GM18519 (cell line): ENCODE measurements around the gene SLC9A3.
"Not testable (repeated sequence)": the region's sequence is repeated elsewhere in the genome, so short reads cannot be mapped to it uniquely, and the experiment has no call there.

ENCODE experiments used
- ATAC-seq: cut with Tn5 transposase; IDR thresholded peaks from one replicate; pipeline ENCODE4 v1.9.1; 2021; ENCODE audit warnings: mild to moderate bottlenecking, moderate library complexity; ENCODE audit not compliant: unreplicated experiment, low FRiP score

The SLC9A3 gene

GRCh38 chr5:524234-524972 is at the start of gene SLC9A3:
Gene SLC9A3, minus strand, starts transcription at chr5:524449.
- ATAC-seq: no peak

DNA sequence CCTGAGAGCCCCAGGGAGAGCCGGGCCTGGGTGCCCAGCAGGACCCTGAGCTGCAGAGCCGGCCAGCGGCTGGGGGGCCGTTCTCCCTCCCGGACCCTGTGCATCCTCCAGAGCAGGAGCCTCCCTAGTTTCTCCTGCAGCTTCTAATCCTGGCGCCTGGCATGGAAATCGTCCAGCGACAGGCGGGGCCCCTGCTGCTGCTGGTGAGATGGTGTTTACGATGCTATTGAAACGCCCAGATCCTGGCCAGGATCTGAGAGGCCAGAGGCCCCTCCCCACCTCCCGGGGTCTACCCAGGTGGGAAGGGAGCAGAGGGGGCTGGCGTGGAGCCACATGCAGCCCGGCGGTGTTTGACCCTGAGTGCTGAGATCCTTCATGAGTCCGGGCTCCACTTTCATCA is 49.7 kb upstream of the SLC9A3 start:
- no peak for ATAC-seq

GRCh38 chr5:573206-573605 is 49.0 kb upstream of the SLC9A3 start:
- no peak for ATAC-seq

GRCh38 chr5:572398-573019 is 48.3 kb upstream of the SLC9A3 start:
- no peak for ATAC-seq

GRCh38 chr5:571791-572190 is 47.5 kb upstream of the SLC9A3 start:
- ATAC-seq: no peak

DNA sequence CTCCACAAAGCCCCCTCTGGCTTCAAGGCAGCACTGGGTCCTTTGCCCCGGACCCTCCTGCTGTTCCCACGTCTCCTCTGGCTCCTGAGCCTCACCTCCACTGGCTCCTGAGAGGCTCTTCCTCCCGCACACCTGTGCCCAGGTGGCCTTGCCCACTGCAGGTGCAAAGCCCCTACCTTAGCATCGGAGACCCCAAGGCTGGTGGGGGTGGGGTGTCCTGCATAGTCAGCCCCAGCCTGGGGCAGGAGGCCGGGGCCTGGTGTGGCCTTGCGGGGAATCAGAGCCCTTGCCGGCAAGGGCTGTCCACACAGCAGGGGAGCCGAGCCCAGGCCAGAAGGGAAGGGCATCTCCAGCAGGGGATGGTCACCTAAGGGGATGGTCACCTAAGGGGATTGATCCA is 46.6 kb upstream of the SLC9A3 start:
- ATAC-seq: no peak

DNA sequence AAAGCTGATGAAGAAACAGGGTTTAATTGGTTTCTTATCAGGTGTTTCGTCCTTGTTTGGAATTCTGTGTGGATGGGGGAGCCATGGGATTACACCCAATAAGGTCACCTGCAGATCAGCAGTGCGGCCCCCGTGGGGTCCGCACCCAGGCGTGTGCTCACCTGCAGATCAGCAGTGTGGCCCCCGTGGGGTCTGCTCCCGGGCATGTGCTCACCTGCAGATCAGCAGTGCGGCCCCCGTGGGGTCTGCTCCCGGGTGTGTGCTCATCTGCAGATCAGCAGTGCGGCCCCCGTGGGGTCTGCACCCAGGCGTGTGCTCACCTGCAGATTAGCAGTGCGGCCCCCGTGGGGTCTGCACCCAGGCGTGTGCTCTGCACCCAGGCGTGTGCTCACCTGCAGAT is 46.2 kb upstream of the SLC9A3 start:
- no peak for ATAC-seq

DNA sequence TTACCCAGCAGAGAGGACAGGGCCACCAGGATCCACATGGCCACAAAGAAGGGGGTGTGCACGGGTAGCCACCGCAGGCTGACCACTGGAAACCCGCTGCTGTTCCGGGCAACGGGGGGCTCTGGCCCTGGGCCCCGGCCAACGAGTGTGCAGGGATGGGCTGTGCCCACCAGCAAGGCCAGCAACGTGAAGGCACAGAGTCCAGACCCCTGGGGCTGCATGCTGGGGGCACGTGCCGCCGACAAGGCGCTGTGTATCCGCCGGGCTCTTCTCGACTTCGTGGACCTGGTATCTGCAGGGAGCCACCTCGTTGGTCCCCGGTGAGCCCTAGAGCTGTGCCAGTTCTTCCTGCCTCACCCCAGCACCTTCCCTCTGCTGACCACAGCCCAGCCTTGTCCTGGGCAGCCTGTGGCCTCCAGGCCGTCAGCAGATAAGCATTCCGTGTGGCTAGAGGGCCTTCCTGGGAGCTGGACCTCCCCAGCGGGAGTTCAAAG is 45.7 kb upstream of the SLC9A3 start:
- ATAC-seq: no peak

- no peak for ATAC-seq
These were observed 45.2 kb upstream of the SLC9A3 start for GRCh38 chr5:569358-569867.

- no peak for ATAC-seq
These were observed 44.6 kb upstream of the SLC9A3 start for GRCh38 chr5:568809-569208.

DNA sequence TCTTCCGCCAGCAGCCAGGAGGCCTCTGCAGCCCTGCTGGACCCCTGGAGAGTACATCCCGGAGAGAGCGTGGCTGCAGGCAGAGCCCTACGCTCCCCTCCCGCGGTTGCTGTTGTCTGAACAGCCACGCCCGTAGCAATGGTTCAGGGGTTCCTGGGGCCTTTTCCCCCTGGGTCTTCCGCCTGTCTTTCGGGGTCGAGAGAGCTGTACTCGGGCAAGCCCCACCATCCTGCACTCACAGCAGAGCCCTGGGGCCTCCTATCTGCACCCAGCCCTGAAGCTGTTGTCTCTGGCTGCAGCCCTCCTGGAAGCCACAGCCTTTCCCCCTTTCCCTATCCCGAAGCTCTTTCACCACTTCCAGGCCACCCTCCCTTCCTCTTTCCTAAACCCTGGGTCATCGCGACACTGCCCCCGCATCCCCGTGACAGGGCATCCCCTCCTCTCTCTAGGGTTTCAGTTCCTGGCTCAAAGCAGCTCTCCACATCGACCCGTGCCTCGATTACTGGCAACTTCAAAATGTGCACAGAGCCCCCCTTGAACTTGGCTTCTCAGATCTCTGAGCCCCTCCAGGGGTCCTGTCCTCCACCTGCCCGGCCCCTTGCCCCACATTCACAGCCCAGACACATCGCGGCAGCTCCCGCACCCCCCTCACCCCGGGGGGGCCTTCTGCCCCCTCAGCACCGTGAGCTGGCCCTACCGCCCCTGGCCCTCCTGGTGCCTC is 44.0 kb upstream of the SLC9A3 start:
- ATAC-seq: no peak

DNA sequence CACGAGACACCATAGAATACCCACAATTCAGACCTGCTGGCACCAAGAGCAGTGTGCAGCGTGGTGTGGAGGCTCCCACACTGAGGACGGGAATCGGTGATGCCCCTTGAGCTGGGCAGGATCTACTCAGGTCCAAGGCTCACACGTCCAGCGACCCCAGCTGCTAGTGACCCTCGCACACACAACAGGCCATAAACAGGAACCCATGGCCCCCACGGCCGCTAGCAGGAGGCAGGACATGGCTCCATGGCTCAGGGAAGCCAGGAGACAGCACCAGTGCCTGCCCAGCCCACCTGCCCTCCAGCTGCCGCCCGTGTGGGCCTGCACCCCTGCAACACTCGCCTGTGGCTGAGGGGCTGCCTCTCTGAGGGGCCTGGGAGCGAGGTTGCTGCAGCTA is 43.4 kb upstream of the SLC9A3 start:
- no peak for ATAC-seq

DNA sequence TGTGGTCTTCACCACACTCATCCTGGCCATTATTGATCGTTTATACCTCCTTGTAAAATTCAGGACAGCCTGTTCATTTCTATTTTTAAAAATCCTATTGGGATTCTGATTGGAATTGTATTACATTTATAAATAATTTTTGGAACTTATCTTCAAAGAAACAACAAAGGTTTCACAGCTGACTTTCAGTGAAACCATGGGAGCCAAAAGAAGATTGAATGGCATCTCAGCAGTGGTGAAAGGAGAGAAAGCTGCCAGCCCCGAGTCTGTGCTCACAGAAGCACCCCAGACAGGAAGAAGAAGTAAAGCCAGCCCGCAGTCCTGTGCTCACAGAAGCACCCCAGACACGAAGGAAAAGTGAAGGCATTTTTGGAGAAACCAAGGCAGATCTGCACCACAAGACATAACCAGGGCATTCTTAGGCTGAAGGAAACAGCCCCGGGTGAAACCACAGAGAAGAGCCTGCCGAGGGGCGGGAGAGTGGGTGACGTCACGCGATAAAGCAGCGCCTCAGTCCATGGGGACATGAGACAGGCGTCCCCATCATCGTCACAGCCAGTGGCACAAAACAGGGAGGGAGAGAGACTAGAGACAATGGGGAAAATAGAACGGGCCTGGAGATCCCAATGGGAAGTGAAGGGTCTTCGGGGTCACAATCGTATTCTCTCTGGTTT is 42.5 kb upstream of the SLC9A3 start:
- no peak for ATAC-seq

- ATAC-seq: no peak
These were observed 41.7 kb upstream of the SLC9A3 start for GRCh38 chr5:565782-566440.

DNA sequence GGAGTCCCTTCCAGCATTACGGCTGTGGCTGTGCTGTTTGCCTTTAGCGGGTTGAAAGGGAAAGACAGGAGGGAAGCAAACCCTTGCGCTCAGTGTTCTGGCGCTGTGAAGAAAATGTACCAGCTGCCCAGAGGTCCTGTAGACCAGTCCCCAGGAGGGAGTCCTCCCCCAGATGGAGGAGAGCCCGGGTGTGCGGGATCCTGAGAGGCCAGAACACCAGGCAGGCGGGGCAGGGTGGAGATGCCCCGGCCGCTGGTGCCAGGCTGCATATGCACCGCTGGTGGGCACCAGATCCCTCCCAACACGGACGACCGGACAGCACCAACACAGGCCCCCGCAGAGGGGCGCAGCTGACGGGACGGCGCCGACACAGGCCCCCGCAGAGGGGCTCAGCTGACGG is 37.2 kb upstream of the SLC9A3 start:
- ATAC-seq: no peak

DNA sequence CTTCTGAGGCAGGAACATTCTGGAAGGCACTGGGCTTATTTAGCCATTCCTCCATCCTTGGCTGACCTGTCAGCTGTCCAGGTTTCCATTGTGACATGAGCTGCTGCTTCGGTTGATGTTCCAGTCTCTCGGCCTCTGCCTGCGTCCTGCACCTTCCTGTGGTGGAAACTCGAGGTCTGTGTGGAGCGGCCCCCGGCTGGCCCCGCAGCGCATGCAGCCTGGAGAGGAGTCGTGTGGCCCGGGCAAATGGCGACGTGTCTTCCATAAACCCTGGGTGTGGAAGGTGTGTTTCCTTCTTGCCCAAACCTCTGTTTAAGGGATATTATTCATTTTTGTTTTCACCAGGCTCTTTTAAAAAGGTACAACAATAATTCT is 36.5 kb upstream of the SLC9A3 start:
- ATAC-seq: no peak

DNA sequence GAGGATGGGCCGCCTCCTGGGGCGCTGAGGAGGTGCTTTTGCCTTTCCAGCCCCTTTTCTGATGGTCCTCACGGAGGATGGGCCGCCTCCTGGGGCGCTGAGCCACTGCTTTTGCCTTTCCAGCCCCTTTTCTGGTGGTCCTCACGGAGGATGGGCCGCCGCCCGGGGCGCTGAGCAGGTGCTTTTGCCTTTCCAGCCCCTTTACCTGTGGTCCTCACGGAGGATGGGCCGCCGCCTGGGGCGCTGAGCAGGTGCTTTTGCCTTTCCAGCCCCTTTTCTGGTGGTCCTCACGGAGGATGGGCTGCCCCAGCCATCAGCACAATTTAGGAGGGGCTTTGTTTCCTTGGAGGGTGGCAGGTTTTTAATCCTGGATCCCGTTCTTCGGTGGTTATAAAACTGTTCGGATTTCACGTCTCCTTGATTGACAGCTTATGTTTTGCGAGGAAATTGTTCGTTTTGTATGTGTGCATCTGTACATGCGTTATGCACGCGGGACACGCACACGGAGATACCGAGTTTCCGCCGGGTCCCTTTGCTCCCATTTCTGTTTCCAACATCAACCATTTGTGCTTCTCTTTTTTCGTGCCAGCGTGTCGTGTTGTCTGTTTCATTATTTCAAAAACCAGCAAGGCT is 34.7 kb upstream of the SLC9A3 start:
- no peak for ATAC-seq

DNA sequence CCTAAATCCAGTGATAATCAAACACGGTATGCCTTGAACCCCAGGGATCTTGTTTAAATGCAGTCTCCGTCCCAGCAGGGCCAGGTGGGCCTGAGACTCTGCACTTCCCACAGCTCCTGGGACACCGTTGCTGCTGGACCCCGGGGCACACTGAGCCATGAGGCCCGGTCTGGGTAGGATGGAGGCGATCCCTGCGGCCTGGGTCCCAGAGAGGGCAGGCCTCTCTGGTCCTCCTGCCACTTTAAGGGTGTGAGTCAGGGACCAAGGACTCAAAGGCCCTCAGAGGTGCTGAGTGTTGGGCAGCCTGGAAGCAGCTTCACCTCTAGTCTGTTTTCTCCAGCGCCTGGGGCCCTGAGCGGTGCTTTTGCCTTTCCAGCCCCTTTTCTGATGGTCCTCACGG is 34.1 kb upstream of the SLC9A3 start:
- no peak for ATAC-seq

DNA sequence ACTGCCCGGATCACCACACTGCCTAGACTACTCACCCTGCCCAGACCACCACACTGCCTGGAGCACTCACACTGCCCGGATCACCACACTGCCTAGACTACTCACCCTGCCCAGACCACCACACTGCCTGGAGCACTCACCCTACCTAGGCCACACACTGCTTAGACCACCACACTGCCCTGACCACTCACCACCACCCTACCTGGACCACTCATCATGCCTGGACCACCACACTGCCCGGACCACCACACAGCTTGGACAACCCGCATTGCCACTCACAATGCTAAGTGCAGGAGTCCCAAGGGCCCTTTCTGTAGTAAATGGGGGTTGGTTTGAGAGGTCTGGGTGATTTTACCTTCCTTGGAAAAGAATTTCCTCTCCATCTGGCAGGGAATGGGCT is 33.7 kb upstream of the SLC9A3 start:
- not testable (repeated sequence) for ATAC-seq

GRCh38 chr5:556909-557441 is 32.7 kb upstream of the SLC9A3 start:
- no peak for ATAC-seq
